Panc1 (cell line): ENCODE results near the gene SLC4A4. TPM values are rescaled to one million over a fixed set of nuclear protein-coding genes. Genes with fewer than 3 reads are reported as not detected.

Experiments used
- ATAC-seq: fragments of 200-7000 bp; cut with Tn5 transposase; 2 replicates; pipeline ENCODE4 v1.9.1; 2020; ENCODE audit warnings: mild to moderate bottlenecking, moderate library complexity
- BruUV-seq: library from RNA; stranded (reverse); fragments of 400-500 nt; replicated peaks from 2 replicates; lab custom pipeline; 2021; lab: Mats Ljungman, UMichigan
- CTCF ChIA-PET: fragments of 300-600 bp; sonication (Branson Sonifier 250); formaldehyde crosslinking; loops from one replicate; lab custom pipeline; 2022; ENCODE audit warnings: antibody characterized with exemption; lab: Charles Lee
- POLR2A ChIA-PET: fragments of 300-600 bp; sonication (Branson Sonifier 250); formaldehyde crosslinking; loops from one replicate; lab custom pipeline; 2022; ENCODE audit warnings: antibody characterized with exemption; lab: Charles Lee
- DNase-seq: peaks from one replicate; pipeline ENCODE4 v3.0.0-alpha.2; 2010; ENCODE audit warnings: low read depth, low spot score
- H3K27ac ChIP-seq: 2 replicates; pipeline ENCODE4 v1.5.1; 2011; ENCODE audit warnings: mild to moderate bottlenecking, low read length, inconsistent platforms
- H3K27me3 ChIP-seq: fragments of 200-500 bp; sonication (Bioruptor generic); 2 replicates; pipeline ENCODE4 v1.6.0; 2014; ENCODE audit warnings: low read length, inconsistent platforms; ENCODE audit not compliant: control insufficient read depth, insufficient read depth
- H3K36me3 ChIP-seq: fragments of 200-500 bp; sonication (Bioruptor generic); 2 replicates; pipeline ENCODE4 v1.5.1; 2014; ENCODE audit warnings: inconsistent platforms, mild to moderate bottlenecking, low read length, moderate library complexity; ENCODE audit not compliant: control insufficient read depth, insufficient read depth
- H3K4me1 ChIP-seq: 2 replicates; pipeline ENCODE4 v1.5.1; 2011; ENCODE audit warnings: inconsistent platforms, mild to moderate bottlenecking, low read length, moderate library complexity; ENCODE audit not compliant: control insufficient read depth, insufficient read depth
- H3K4me3 ChIP-seq, 2 experiments: 2 replicates each; pipeline ENCODE4 v1.5.1; 2011 to 2012; ENCODE audit warnings: low read depth in 2 of 2, low read length in 2 of 2, mild to moderate bottlenecking in 2 of 2, inconsistent platforms in 1 of 2, moderate library complexity in 1 of 2
- H3K9me3 ChIP-seq: fragments of 200-500 bp; sonication (Bioruptor generic); 2 replicates; pipeline ENCODE4 v1.5.1; 2014; ENCODE audit warnings: low read depth, mild to moderate bottlenecking, inconsistent platforms, low read length, moderate library complexity; ENCODE audit not compliant: control insufficient read depth, insufficient read depth
- POLR2AphosphoS5 ChIP-seq: IDR thresholded peaks from 2 replicates; pipeline ENCODE4 v1.6.1; 2012; ENCODE audit warnings: mild to moderate bottlenecking, low read depth, low read length, moderate library complexity
- SIN3A ChIP-seq: IDR thresholded peaks from 2 replicates; pipeline ENCODE4 v1.6.1; 2012; ENCODE audit warnings: low read depth, mild to moderate bottlenecking, low read length, moderate library complexity, borderline replicate concordance; ENCODE audit not compliant: insufficient read depth
- TCF7L2 ChIP-seq: IDR thresholded peaks from 2 replicates; pipeline ENCODE4 v1.6.1; 2011; ENCODE audit warnings: mild to moderate bottlenecking, low read depth, low read length, inconsistent platforms
- in situ Hi-C: cut with HindIII; loops from 2 replicates; pipeline ENCODE4 v1.10.0; 2016; ENCODE audit warnings: low sequenced_read_pairs, low pct_unique_long_range_greater_than_20kb
- intact Hi-C: fragments of 100-400 bp; cut with micrococcal nuclease; formaldehyde crosslinking; loops from one replicate; pipeline ENCODE4 v1.10.0; 2022; ENCODE audit not compliant: unreplicated experiment
- total RNA-seq: library from RNA; stranded (reverse); gene quantifications from one replicate; pipeline ENCODE4 v1.2.1, GENCODE V29; 2021; ENCODE audit not compliant: unreplicated experiment
- TF ChIP-seq, protein P1 (sequence below): fragments of 450-650 bp; IDR thresholded peaks from 2 replicates; pipeline ENCODE4 v1.5.1; 2017; ENCODE audit warnings: mild to moderate bottlenecking
- TF ChIP-seq, protein P2 (sequence below), 2 experiments: IDR thresholded peaks; 2 replicates each; pipeline ENCODE4 v1.6.1; 2011 to 2012; ENCODE audit warnings: low read depth in 2 of 2, control low read depth in 1 of 2, low read length in 1 of 2, mild to moderate bottlenecking in 1 of 2, moderate library complexity in 1 of 2; ENCODE audit not compliant: insufficient read depth in 1 of 2

SLC4A4 gene
- total RNA-seq, 1 experiment from 2014 or later: 0.26 TPM

DNA sequence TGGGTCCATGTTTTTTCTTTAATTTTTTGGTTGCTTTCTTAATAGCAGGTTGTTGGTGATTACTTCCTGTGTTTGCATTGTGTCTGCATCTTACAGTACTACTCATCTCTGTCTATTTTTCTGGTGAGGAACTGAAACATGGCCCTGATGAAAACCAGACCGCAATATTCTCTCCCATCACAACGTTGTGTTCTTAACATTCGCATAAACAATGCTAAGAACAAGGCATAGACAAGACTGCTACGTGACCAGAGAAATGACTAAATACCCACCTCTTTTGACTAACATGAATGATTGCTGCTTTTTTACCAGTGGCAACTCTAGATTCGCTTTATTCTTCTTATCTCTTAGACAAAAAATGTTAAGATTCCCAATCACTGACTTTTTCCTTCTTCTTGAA lies 266.0 kb downstream of the SLC4A4 start:
- Histone ChIP-seq H3K36me3 (no peaks in the 10 kb centered on the region), H3K4me3 (no peak overlapping the region), H3K27ac (no peak overlapping the region), H3K4me1 (no peaks in the 10 kb centered on the region), H3K9me3 (no peaks in the 10 kb centered on the region), H3K27me3 (no peaks in the 10 kb centered on the region)
- POLR2A ChIA-PET: no interaction called here
- DNase-seq (no peak), ATAC-seq (no peak)
- in situ Hi-C loops: no loop called here
- CTCF ChIA-PET: no interaction called here
- no TSS peak for BruUV-seq
- TF ChIP-seq POLR2AphosphoS5 (no peak), TCF7L2 (no peak), SIN3A (no peak)
- TF ChIP-seq, protein P1, sequence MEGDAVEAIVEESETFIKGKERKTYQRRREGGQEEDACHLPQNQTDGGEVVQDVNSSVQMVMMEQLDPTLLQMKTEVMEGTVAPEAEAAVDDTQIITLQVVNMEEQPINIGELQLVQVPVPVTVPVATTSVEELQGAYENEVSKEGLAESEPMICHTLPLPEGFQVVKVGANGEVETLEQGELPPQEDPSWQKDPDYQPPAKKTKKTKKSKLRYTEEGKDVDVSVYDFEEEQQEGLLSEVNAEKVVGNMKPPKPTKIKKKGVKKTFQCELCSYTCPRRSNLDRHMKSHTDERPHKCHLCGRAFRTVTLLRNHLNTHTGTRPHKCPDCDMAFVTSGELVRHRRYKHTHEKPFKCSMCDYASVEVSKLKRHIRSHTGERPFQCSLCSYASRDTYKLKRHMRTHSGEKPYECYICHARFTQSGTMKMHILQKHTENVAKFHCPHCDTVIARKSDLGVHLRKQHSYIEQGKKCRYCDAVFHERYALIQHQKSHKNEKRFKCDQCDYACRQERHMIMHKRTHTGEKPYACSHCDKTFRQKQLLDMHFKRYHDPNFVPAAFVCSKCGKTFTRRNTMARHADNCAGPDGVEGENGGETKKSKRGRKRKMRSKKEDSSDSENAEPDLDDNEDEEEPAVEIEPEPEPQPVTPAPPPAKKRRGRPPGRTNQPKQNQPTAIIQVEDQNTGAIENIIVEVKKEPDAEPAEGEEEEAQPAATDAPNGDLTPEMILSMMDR: no peak
- TF ChIP-seq, protein P2, sequence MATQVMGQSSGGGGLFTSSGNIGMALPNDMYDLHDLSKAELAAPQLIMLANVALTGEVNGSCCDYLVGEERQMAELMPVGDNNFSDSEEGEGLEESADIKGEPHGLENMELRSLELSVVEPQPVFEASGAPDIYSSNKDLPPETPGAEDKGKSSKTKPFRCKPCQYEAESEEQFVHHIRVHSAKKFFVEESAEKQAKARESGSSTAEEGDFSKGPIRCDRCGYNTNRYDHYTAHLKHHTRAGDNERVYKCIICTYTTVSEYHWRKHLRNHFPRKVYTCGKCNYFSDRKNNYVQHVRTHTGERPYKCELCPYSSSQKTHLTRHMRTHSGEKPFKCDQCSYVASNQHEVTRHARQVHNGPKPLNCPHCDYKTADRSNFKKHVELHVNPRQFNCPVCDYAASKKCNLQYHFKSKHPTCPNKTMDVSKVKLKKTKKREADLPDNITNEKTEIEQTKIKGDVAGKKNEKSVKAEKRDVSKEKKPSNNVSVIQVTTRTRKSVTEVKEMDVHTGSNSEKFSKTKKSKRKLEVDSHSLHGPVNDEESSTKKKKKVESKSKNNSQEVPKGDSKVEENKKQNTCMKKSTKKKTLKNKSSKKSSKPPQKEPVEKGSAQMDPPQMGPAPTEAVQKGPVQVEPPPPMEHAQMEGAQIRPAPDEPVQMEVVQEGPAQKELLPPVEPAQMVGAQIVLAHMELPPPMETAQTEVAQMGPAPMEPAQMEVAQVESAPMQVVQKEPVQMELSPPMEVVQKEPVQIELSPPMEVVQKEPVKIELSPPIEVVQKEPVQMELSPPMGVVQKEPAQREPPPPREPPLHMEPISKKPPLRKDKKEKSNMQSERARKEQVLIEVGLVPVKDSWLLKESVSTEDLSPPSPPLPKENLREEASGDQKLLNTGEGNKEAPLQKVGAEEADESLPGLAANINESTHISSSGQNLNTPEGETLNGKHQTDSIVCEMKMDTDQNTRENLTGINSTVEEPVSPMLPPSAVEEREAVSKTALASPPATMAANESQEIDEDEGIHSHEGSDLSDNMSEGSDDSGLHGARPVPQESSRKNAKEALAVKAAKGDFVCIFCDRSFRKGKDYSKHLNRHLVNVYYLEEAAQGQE (IDR thresholded peaks at IDR 0.05; ENCODE audit: insufficient read depth in 1 of 2, low read depth in 2 of 2, low read length in 1 of 2): no peak
- intact Hi-C loops: no loop called here

DNA sequence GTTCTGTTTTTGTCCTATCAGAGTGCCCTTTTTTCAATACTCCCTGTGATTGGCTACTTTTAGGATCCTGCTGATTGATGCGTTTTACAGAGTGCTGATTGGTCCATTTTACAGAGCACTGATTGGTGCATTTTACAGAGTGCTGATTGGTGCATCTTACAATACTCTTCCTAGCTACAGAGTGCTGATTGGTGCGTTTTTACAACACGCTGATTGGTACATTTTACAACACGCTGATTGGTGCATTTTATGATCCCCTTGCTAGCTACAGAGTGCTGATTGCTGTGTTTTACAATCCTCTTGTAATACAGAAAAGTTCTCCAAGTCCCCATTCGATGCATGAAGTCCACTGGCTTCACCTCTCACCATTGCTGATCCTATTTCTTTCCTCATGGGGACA lies 268.3 kb downstream of the SLC4A4 start:
- Histone ChIP-seq H3K27me3 (no peaks in the 10 kb centered on the region), H3K36me3 (no peaks in the 10 kb centered on the region), H3K27ac (no peak overlapping the region), H3K9me3 (no peaks in the 10 kb centered on the region), H3K4me1 (no peaks in the 10 kb centered on the region), H3K4me3 (no peak overlapping the region)
- in situ Hi-C loops (no loop called here), intact Hi-C loops (no loop called here)
- no peak for ATAC-seq
- BruUV-seq: no TSS peak
- ChIA-PET CTCF (no interaction called here), POLR2A (no interaction called here)
- DNase-seq: no peak
- TF ChIP-seq TCF7L2 (no peak), POLR2AphosphoS5 (no peak), SIN3A (no peak)
- TF ChIP-seq, protein P2 (IDR thresholded peaks at IDR 0.05; ENCODE audit: insufficient read depth in 1 of 2, low read depth in 2 of 2, low read length in 1 of 2): no peak
- TF ChIP-seq, protein P1: no peak
